ENCODE data around the gene ZMIZ1. TPM values are rescaled to one million over a fixed set of nuclear protein-coding genes. Genes with fewer than 3 reads are reported as not detected.

Gene ZMIZ1
- total and polyA plus RNA-seq, 4 donors = 3.9 to 19.1 (median 9.8) TPM

- Histone ChIP-seq H3K27ac (ENCODE audit: low read depth in 1 of 2, low read length in 2 of 2) (peak overlapping the region; percentile 79 to 85), H3K4me3 (ENCODE audit: low read depth in 1 of 3, low read length in 3 of 3) (peak overlapping the region; percentile 5 to 90 (median 56)), H3K9me3 (ENCODE audit: control insufficient read depth in 4 of 4, low read length in 3 of 4) (no peaks in the 10 kb centered on the region), H3K9ac (ENCODE audit: low read depth in 1 of 2, low read length in 2 of 2) (no peak overlapping the region), H3K27me3 (ENCODE audit: control insufficient read depth in 4 of 4, insufficient read depth in 4 of 4, low read length in 3 of 4) (no peaks in the 10 kb centered on the region), H3K36me3 (ENCODE audit: control insufficient read depth in 4 of 4, insufficient read depth in 3 of 4, low read depth in 1 of 4, low read length in 3 of 4) (no peaks in the 10 kb centered on the region), H3K4me1 (ENCODE audit: control insufficient read depth in 4 of 4, insufficient read depth in 4 of 4, low read length in 3 of 4) (peaks cover 6 to 35% (median 25%) of the 10 kb centered on the region in 4 donors)
- DNase-seq (ENCODE audit: low spot score) = peak; percentile 91
- no peak for TF ChIP-seq RXRA (IDR thresholded peaks at IDR 0.05)
- TF ChIP-seq, protein P1, sequence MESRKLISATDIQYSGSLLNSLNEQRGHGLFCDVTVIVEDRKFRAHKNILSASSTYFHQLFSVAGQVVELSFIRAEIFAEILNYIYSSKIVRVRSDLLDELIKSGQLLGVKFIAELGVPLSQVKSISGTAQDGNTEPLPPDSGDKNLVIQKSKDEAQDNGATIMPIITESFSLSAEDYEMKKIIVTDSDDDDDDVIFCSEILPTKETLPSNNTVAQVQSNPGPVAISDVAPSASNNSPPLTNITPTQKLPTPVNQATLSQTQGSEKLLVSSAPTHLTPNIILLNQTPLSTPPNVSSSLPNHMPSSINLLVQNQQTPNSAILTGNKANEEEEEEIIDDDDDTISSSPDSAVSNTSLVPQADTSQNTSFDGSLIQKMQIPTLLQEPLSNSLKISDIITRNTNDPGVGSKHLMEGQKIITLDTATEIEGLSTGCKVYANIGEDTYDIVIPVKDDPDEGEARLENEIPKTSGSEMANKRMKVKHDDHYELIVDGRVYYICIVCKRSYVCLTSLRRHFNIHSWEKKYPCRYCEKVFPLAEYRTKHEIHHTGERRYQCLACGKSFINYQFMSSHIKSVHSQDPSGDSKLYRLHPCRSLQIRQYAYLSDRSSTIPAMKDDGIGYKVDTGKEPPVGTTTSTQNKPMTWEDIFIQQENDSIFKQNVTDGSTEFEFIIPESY (IDR thresholded peaks at IDR 0.05) = no peak
- no peak for TF ChIP-seq GABPA (IDR thresholded peaks at IDR 0.05 in 1 of 2, conservative IDR thresholded peaks at IDR 0.05 in 1 of 2)
- TF ChIP-seq TAF1 (conservative IDR thresholded peaks at IDR 0.05) = no peak
- TF ChIP-seq HNF4A (conservative IDR thresholded peaks at IDR 0.05) = no peak
- TF ChIP-seq MAX (IDR thresholded peaks at IDR 0.05) = no peak
- TF ChIP-seq FOXA2 (IDR thresholded peaks at IDR 0.05) = no peak
- TF ChIP-seq RAD21 (IDR thresholded peaks at IDR 0.05) = peak; percentile 40 to 64
- no peak for TF ChIP-seq YY1 (IDR thresholded peaks at IDR 0.05)
- TF ChIP-seq, protein P2, sequence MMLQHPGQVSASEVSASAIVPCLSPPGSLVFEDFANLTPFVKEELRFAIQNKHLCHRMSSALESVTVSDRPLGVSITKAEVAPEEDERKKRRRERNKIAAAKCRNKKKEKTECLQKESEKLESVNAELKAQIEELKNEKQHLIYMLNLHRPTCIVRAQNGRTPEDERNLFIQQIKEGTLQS (IDR thresholded peaks at IDR 0.05) = no peak
- TF ChIP-seq JUND (IDR thresholded peaks at IDR 0.05) = no peak
- no peak for TF ChIP-seq HNF4G (IDR thresholded peaks at IDR 0.05)
- peak; percentile 27 for TF ChIP-seq SP1 (IDR thresholded peaks at IDR 0.05)
- TF ChIP-seq NR2F2 (IDR thresholded peaks at IDR 0.05) = no peak
- TF ChIP-seq, protein P3, sequence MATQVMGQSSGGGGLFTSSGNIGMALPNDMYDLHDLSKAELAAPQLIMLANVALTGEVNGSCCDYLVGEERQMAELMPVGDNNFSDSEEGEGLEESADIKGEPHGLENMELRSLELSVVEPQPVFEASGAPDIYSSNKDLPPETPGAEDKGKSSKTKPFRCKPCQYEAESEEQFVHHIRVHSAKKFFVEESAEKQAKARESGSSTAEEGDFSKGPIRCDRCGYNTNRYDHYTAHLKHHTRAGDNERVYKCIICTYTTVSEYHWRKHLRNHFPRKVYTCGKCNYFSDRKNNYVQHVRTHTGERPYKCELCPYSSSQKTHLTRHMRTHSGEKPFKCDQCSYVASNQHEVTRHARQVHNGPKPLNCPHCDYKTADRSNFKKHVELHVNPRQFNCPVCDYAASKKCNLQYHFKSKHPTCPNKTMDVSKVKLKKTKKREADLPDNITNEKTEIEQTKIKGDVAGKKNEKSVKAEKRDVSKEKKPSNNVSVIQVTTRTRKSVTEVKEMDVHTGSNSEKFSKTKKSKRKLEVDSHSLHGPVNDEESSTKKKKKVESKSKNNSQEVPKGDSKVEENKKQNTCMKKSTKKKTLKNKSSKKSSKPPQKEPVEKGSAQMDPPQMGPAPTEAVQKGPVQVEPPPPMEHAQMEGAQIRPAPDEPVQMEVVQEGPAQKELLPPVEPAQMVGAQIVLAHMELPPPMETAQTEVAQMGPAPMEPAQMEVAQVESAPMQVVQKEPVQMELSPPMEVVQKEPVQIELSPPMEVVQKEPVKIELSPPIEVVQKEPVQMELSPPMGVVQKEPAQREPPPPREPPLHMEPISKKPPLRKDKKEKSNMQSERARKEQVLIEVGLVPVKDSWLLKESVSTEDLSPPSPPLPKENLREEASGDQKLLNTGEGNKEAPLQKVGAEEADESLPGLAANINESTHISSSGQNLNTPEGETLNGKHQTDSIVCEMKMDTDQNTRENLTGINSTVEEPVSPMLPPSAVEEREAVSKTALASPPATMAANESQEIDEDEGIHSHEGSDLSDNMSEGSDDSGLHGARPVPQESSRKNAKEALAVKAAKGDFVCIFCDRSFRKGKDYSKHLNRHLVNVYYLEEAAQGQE (IDR thresholded peaks at IDR 0.05) = no peak
- no peak for TF ChIP-seq CTCF (IDR thresholded peaks at IDR 0.05; ENCODE audit: low read depth, low read length, missing input control)
- no peak for TF ChIP-seq FOXA1 (IDR thresholded peaks at IDR 0.05)
- peak; percentile 85 to 90 for TF ChIP-seq EGR1 (IDR thresholded peaks at IDR 0.05; ENCODE audit: low read depth in 2 of 2)
- under 1% methylated on average over 81 of the region's 81 CpGs for WGBS
These were observed 1.2 kb upstream of the ZMIZ1 start for GRCh38 chr10:79067241-79068202.
